GM23338 (cell line): ENCODE measurements around the gene SIGLEC6. TPM values are rescaled to one million over a fixed set of nuclear protein-coding genes. Genes with fewer than 3 reads are reported as not detected.

Source experiments
- ATAC-seq: fragments of 200-7000 bp; cut with Tn5 transposase; 3 replicates; pipeline ENCODE4 v1.9.1; 2020
- DNase-seq: peaks from one replicate; pipeline ENCODE4 v3.0.0-alpha.2; 2015; ENCODE audit warnings: low spot score
- H2AFZ ChIP-seq: fragments of 200-600 bp; sonication (generic); 2 replicates; pipeline ENCODE4 v1.8.0; 2016; ENCODE audit warnings: antibody characterized with exemption, mild to moderate bottlenecking, moderate library complexity
- H3F3A ChIP-seq: fragments of 200-600 bp; sonication (generic); replicated peaks from 2 replicates; pipeline ENCODE4 v1.8.0; 2017; ENCODE audit warnings: antibody characterized with exemption, mixed run types, low read depth
- H3K27ac ChIP-seq: fragments of 200-600 bp; sonication (generic); 2 replicates; pipeline ENCODE4 v1.6.1; 2016; ENCODE audit warnings: low read depth
- H3K27me3 ChIP-seq: fragments of 200-600 bp; sonication (generic); 2 replicates; pipeline ENCODE4 v1.8.0; 2016; ENCODE audit warnings: mild to moderate bottlenecking, mixed run types, moderate library complexity; ENCODE audit not compliant: insufficient read depth
- H3K36me3 ChIP-seq: fragments of 200-600 bp; sonication (generic); 2 replicates; pipeline ENCODE4 v1.8.0; 2016; ENCODE audit warnings: mild to moderate bottlenecking; ENCODE audit not compliant: insufficient read depth
- H3K4me1 ChIP-seq: fragments of 200-600 bp; sonication (generic); 2 replicates; pipeline ENCODE4 v1.8.0; 2016; ENCODE audit warnings: mild to moderate bottlenecking, moderate library complexity; ENCODE audit not compliant: insufficient read depth
- H3K4me2 ChIP-seq: fragments of 200-600 bp; sonication (generic); 2 replicates; pipeline ENCODE4 v1.7.1; 2017; ENCODE audit warnings: mixed run types
- H3K4me3 ChIP-seq: fragments of 200-600 bp; sonication (generic); 2 replicates; pipeline ENCODE4 v1.6.1; 2016; ENCODE audit warnings: mixed run types
- H3K79me2 ChIP-seq: fragments of 200-600 bp; sonication (generic); replicated peaks from 2 replicates; pipeline ENCODE4 v1.8.0; 2017; ENCODE audit warnings: mild to moderate bottlenecking; ENCODE audit not compliant: insufficient read depth
- H3K9me2 ChIP-seq: fragments of 200-600 bp; sonication (generic); 2 replicates; pipeline ENCODE4 v1.8.0; 2017; ENCODE audit not compliant: insufficient read depth
- H4K20me1 ChIP-seq: fragments of 200-600 bp; sonication (generic); replicated peaks from 2 replicates; pipeline ENCODE4 v1.8.0; 2017; ENCODE audit warnings: mild to moderate bottlenecking; ENCODE audit not compliant: insufficient read depth
- H3K27ac Mint-ChIP-seq: 2 replicates; pipeline ENCODE4 v1.8.0; 2020; ENCODE audit warnings: inconsistent platforms, mild to moderate bottlenecking, moderate library complexity, mixed read lengths
- H3K27me3 Mint-ChIP-seq: 3 replicates; pipeline ENCODE4 v1.8.0; 2022; ENCODE audit warnings: low read depth, mild to moderate bottlenecking, moderate library complexity, mixed read lengths, inconsistent platforms; ENCODE audit not compliant: insufficient read depth, poor library complexity
- H3K36me3 Mint-ChIP-seq: 3 replicates; pipeline ENCODE4 v1.8.0; 2021; ENCODE audit warnings: low read depth, mild to moderate bottlenecking, inconsistent platforms, moderate library complexity, mixed read lengths
- H3K4me1 Mint-ChIP-seq: 3 replicates; pipeline ENCODE4 v1.8.0; 2020; ENCODE audit warnings: mild to moderate bottlenecking, inconsistent platforms, mixed read lengths
- H3K4me3 Mint-ChIP-seq: 3 replicates; pipeline ENCODE4 v1.8.0; 2021; ENCODE audit warnings: moderate library complexity, mild to moderate bottlenecking, inconsistent platforms, mixed read lengths
- H3K9me3 Mint-ChIP-seq: 3 replicates; pipeline ENCODE4 v1.8.0; 2020; ENCODE audit warnings: moderate library complexity, mild to moderate bottlenecking, inconsistent platforms, mixed read lengths
- CREB1 ChIP-seq: fragments of 250-450 bp; sonication (Bioruptor Pico); IDR thresholded peaks from 2 replicates; pipeline ENCODE4 v1.5.0; 2020; ENCODE audit warnings: low read depth, mild to moderate bottlenecking, moderate library complexity
- CTCF ChIP-seq, 2 experiments: fragments of 200-600 bp in 1 of 2; sonication (generic) in 1 of 2; conservative IDR thresholded peaks; 2 replicates each; pipeline versions ENCODE4 v1.5.1 to v1.6.1; 2016 to 2017; ENCODE audit warnings: antibody characterized with exemption in 2 of 2, low read depth in 2 of 2, mild to moderate bottlenecking in 2 of 2, moderate library complexity in 1 of 2
- EZH2phosphoT487 ChIP-seq: fragments of 200-600 bp; sonication (generic); IDR thresholded peaks from one replicate; pipeline ENCODE4 v1.8.1; 2018; ENCODE audit warnings: antibody characterized with exemption; ENCODE audit not compliant: unreplicated experiment
- JUNB ChIP-seq: IDR thresholded peaks from one replicate; pipeline ENCODE4 v1.6.1; 2016; ENCODE audit warnings: antibody characterized with exemption; ENCODE audit not compliant: unreplicated experiment
- NANOG ChIP-seq: IDR thresholded peaks from 2 replicates; pipeline ENCODE4 v1.6.1; 2016; ENCODE audit warnings: antibody characterized with exemption, borderline replicate concordance
- STAT1 ChIP-seq: IDR thresholded peaks from one replicate; pipeline ENCODE4 v1.6.1; 2016; ENCODE audit warnings: antibody characterized with exemption; ENCODE audit not compliant: unreplicated experiment
- ZNF114 ChIP-seq: fragments of 250-450 bp; sonication (Bioruptor Pico); IDR thresholded peaks from 2 replicates; pipeline ENCODE4 v1.5.0; 2020; ENCODE audit warnings: mild to moderate bottlenecking, moderate library complexity
- ZNF331 ChIP-seq: fragments of 250-450 bp; sonication (Bioruptor Pico); IDR thresholded peaks from 2 replicates; pipeline ENCODE4 v1.5.0; 2020; ENCODE audit warnings: low read depth, mild to moderate bottlenecking, moderate library complexity
- ZNF462 ChIP-seq: fragments of 250-450 bp; sonication (Bioruptor Pico); IDR thresholded peaks from 2 replicates; pipeline ENCODE4 v1.5.0; 2020; ENCODE audit warnings: mild to moderate bottlenecking, moderate library complexity
- polyA plus RNA-seq: library from polyadenylated mRNA; unstranded; fragments of >200 nt; fragmentation: Nextera tagmentation; extraction: Ambion mirVana; gene quantifications from 2 replicates; pipeline ENCODE4 v1.2.1, GENCODE V29; 2016
- total RNA-seq: library from RNA; depleted of rRNA; stranded (reverse); fragments of >200 nt; shearing (Covaris generic); gene quantifications from 2 replicates; pipeline ENCODE4 v1.2.3, GENCODE V29; 2014

The SIGLEC6 gene
- total and polyA plus RNA-seq, 2 experiments from 2014 or later: 0.76 TPM; not detected in 1

GRCh38 chr19:51544038-51544437 is 12.6 kb upstream of the SIGLEC6 start:
- H3K27me3 ChIP-seq: no peaks in the 10 kb centered on the region
- H3F3A ChIP-seq: no peaks in the 10 kb centered on the region
- no peaks in the 10 kb centered on the region for H3K79me2 ChIP-seq
- H3K4me2 ChIP-seq: no peak overlapping the region
- TF ChIP-seq ZNF114 (CRISPR knock-in tag) (no peak), CREB1 (CRISPR knock-in tag) (no peak), CTCF (conservative IDR thresholded peaks at IDR 0.05; ENCODE audit: low read depth in 2 of 2) (no peak), ZNF462 (CRISPR knock-in tag) (no peak), EZH2phosphoT487 (no peak), JUNB (no peak), NANOG (no peak), ZNF331 (CRISPR knock-in tag) (no peak), STAT1 (no peak)
- Mint-ChIP-seq H3K4me1 (no peaks in the 10 kb centered on the region), H3K36me3 (peaks cover 25% of the 10 kb centered on the region), H3K27me3 (peaks cover 19% of the 10 kb centered on the region), H3K4me3 (no peak overlapping the region), H3K27ac (no peak overlapping the region), H3K9me3 (peaks cover 87% of the 10 kb centered on the region)
- H3K9me2 ChIP-seq: no peaks in the 10 kb centered on the region
- H3K36me3 ChIP-seq: no peaks in the 10 kb centered on the region
- H4K20me1 ChIP-seq: no peaks in the 10 kb centered on the region
- H3K27ac ChIP-seq: no peak overlapping the region
- ATAC-seq (no peak), DNase-seq (no peak)
- no peaks in the 10 kb centered on the region for H3K4me1 ChIP-seq
- no peak overlapping the region for H3K4me3 ChIP-seq
- no peak overlapping the region for H2AFZ ChIP-seq
